Activated CD4-positive, alpha-beta T cell treated with anti-CD3 and anti-CD28 coated beads for 4 hours (primary cell): Measurements from ENCODE around the gene NR3C2.

ENCODE experiments used
- DNase-seq, 2 donors: peaks; one replicate each; pipeline ENCODE4 v3.0.0-alpha.2; 2020

Gene NR3C2

GRCh38 chr4:148067301-148067916 lies 374.8 kb downstream of the NR3C2 start:
- DNase-seq = no peak

GRCh38 chr4:148065075-148065474 lies 377.1 kb downstream of the NR3C2 start:
- DNase-seq = no peak

- no peak for DNase-seq
These were observed 377.8 kb downstream of the NR3C2 start for GRCh38 chr4:148064451-148064850.

- no peak for DNase-seq
These were observed 379.8 kb downstream of the NR3C2 start for GRCh38 chr4:148062301-148062950.

- DNase-seq = no peak
These were observed 380.4 kb downstream of the NR3C2 start for GRCh38 chr4:148061795-148062194.

- no peak for DNase-seq
These were observed 381.1 kb downstream of the NR3C2 start for GRCh38 chr4:148061141-148061481.

- peak in 1 of 2 donors; percentile 9 for DNase-seq
These were observed 381.7 kb downstream of the NR3C2 start for GRCh38 chr4:148060264-148061140.

- DNase-seq = no peak
These were observed 382.5 kb downstream of the NR3C2 start for GRCh38 chr4:148059617-148060180.

GRCh38 chr4:148057984-148058859 lies 384.0 kb downstream of the NR3C2 start:
- no peak for DNase-seq

GRCh38 chr4:148057516-148057915 lies 384.7 kb downstream of the NR3C2 start:
- no peak for DNase-seq

- peak; percentile 46 to 52 for DNase-seq
These were observed 385.3 kb downstream of the NR3C2 start for GRCh38 chr4:148056879-148057278.

GRCh38 chr4:148055844-148056243 lies 386.4 kb downstream of the NR3C2 start:
- no peak for DNase-seq

GRCh38 chr4:148054275-148054674 lies 387.9 kb downstream of the NR3C2 start:
- no peak for DNase-seq

- no peak for DNase-seq
These were observed 388.8 kb downstream of the NR3C2 start for GRCh38 chr4:148053298-148054003.

GRCh38 chr4:148052448-148052847 lies 389.8 kb downstream of the NR3C2 start:
- no peak for DNase-seq

GRCh38 chr4:148051403-148051802 lies 390.8 kb downstream of the NR3C2 start:
- no peak for DNase-seq

GRCh38 chr4:148048598-148048997 lies 393.6 kb downstream of the NR3C2 start:
- no peak for DNase-seq

GRCh38 chr4:148044912-148045352 lies 397.3 kb downstream of the NR3C2 start:
- no peak for DNase-seq

- no peak for DNase-seq
These were observed 397.9 kb downstream of the NR3C2 start for GRCh38 chr4:148044089-148044911.

GRCh38 chr4:148041606-148042329 lies 400.4 kb downstream of the NR3C2 start:
- DNase-seq = no peak
